Endothelial cell of umbilical vein (primary cell): ENCODE measurements around the gene SCLY.

Experiments
- JUN ChIP-seq: IDR thresholded peaks from 2 replicates; pipeline ENCODE4 v1.6.1; 2011; ENCODE audit warnings: borderline replicate concordance, low read depth; ENCODE audit not compliant: insufficient read length, insufficient read depth
- MYC ChIP-seq: IDR thresholded peaks from one replicate; pipeline ENCODE4 v1.6.1; 2011; ENCODE audit warnings: mild to moderate bottlenecking, low read depth, low read length
- POLR2A ChIP-seq: IDR thresholded peaks from 2 replicates; pipeline ENCODE4 v1.6.1; 2012; ENCODE audit warnings: low read depth, mild to moderate bottlenecking, control low read depth, low read length
- POLR2AphosphoS5 ChIP-seq: IDR thresholded peaks from 2 replicates; pipeline ENCODE4 v1.6.1; 2012; ENCODE audit warnings: low read depth, mild to moderate bottlenecking, control low read depth, low read length, moderate library complexity; ENCODE audit not compliant: insufficient read depth
- TF ChIP-seq, protein P1 (sequence below), 2 donors: IDR thresholded peaks; 1 replicate in 1 of 2; 2 replicates in 1 of 2; pipeline ENCODE4 v1.5.1; 2011; ENCODE audit warnings: low read length in 2 of 2, mild to moderate bottlenecking in 2 of 2, moderate library complexity in 2 of 2, control low read depth in 1 of 2, inconsistent platforms in 1 of 2, low read depth in 1 of 2; ENCODE audit not compliant: insufficient read depth in 1 of 2; ENCODE audit errors: extremely low read depth in 1 of 2
- TF ChIP-seq, protein P2 (sequence below): IDR thresholded peaks from 2 replicates; pipeline ENCODE4 v1.6.1; 2011; ENCODE audit not compliant: insufficient read depth, insufficient read length

DNA sequence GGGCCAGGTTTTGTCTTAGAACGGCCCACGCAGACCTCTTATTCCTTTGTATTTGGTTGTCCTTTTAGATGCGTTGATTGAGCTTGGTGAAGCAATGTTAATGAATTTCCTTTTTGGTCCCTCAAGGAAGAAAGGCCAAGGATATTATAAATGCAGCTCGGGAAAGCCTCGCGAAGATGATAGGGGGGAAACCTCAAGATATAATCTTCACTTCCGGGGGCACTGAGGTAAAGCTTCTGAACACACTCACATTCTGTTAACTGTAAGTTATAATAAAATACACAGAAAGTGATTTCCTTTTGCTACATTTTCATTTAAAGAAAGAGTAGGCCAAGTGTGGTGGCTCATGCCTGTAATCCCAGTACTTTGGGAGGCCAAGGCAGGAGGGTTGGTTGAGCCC is 7.1 kb downstream of the SCLY start:
- TF ChIP-seq, protein P1, sequence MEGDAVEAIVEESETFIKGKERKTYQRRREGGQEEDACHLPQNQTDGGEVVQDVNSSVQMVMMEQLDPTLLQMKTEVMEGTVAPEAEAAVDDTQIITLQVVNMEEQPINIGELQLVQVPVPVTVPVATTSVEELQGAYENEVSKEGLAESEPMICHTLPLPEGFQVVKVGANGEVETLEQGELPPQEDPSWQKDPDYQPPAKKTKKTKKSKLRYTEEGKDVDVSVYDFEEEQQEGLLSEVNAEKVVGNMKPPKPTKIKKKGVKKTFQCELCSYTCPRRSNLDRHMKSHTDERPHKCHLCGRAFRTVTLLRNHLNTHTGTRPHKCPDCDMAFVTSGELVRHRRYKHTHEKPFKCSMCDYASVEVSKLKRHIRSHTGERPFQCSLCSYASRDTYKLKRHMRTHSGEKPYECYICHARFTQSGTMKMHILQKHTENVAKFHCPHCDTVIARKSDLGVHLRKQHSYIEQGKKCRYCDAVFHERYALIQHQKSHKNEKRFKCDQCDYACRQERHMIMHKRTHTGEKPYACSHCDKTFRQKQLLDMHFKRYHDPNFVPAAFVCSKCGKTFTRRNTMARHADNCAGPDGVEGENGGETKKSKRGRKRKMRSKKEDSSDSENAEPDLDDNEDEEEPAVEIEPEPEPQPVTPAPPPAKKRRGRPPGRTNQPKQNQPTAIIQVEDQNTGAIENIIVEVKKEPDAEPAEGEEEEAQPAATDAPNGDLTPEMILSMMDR (IDR thresholded peaks at IDR 0.05; ENCODE audit: extremely low read depth in 1 of 2, insufficient read depth in 1 of 2, low read depth in 1 of 2, low read length in 2 of 2): no peak
- no peak for TF ChIP-seq POLR2AphosphoS5
- TF ChIP-seq POLR2A: no peak
- no peak for TF ChIP-seq MYC
- no peak for TF ChIP-seq JUN
- TF ChIP-seq, protein P2, sequence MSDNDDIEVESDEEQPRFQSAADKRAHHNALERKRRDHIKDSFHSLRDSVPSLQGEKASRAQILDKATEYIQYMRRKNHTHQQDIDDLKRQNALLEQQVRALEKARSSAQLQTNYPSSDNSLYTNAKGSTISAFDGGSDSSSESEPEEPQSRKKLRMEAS: no peak
